Cardiac septum (tissue), 1 donor: ENCODE results near the gene KIRREL3. TPM values are rescaled to one million over a fixed set of nuclear protein-coding genes. Genes with fewer than 3 reads are reported as not detected.

Experiments
- DNase-seq: peaks from one replicate; pipeline ENCODE4 v3.0.0-alpha.2; 2020; ENCODE audit warnings: low spot score
- intact Hi-C: fragments of 100-400 bp; cut with DNase I; formaldehyde crosslinking; loops from one replicate; pipeline ENCODE4 v1.14.0; 2022
- total RNA-seq: library from RNA; stranded (reverse); fragmentation: NEBNext Ultra II Directional; extraction: Animal tissue kit (Norgen Biotek cat#: 25700); gene quantifications from one replicate; pipeline ENCODE4 v1.2.1, GENCODE V29; 2021
- donor health status: DM: no; HTN: no; CAD: no.

Gene KIRREL3
- total RNA-seq, 1 donor from 2014 or later, result 0.30 TPM

DNA sequence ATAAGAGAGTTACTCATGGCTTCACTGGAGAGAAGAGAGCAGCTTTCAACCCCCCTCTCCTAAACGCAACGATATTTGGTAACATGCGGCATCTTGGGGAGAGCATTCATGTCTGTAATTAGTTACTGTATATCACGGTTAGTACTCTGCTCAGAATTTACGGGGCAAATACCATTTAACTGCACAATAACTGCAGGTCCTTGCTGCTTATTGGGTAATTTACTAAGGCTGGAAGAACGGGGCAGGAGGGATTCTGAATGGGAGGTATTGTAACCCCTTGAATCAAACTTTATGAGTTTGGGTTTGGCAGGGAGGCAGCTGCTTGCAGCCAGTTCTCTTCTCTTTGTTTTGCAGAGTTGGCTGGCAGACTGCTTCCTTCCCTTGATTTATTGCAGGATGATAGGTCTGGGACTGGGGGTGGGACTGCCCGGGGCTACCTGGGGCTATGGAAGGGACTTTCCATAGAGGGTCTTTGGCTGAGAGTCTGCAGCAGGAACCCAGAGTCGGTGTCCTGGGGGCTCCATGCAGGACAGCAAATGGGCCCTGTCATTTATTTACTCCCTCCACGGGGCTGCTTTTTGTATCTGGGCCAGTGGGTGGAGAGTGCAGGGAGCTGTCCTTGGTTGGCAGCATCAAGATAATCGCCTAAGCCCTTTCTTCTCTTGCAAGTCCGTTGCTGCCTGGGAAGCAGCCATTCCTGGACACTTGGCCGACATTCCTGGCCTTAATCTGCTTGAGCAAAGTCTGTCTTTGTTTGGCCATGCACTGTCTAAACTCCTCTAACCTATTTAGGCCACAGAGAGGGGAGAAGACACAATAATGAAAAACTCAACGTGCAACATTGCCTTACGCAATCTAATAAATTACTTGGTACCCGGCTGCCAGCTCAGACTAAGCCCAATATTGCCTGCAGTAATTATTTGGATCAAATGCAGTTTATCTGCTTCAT lies 456.2 kb downstream of the KIRREL3 start:
- intact Hi-C loops, result no loop called here
- no peak for DNase-seq

DNA sequence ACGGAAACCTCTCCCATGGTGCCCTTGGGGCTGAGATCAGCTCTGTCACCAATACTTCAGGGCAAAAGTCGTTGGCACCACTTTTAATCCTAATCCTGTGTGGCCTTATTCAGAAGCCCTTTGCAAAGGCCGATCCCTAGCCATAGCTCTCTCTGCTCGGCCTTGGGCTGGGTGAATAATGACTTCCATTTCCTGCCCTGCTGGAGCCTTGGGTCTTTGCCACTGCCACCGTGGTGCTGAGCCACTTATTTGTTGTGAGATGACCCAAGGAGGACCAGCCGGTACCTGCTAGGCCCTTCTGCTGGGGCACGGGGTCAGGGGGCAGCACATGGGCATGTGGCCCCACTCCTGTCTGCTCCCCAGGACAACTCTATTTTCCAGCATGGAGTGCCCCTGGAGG lies 456.9 kb downstream of the KIRREL3 start:
- no peak for DNase-seq
- intact Hi-C loops, result no loop called here

DNA sequence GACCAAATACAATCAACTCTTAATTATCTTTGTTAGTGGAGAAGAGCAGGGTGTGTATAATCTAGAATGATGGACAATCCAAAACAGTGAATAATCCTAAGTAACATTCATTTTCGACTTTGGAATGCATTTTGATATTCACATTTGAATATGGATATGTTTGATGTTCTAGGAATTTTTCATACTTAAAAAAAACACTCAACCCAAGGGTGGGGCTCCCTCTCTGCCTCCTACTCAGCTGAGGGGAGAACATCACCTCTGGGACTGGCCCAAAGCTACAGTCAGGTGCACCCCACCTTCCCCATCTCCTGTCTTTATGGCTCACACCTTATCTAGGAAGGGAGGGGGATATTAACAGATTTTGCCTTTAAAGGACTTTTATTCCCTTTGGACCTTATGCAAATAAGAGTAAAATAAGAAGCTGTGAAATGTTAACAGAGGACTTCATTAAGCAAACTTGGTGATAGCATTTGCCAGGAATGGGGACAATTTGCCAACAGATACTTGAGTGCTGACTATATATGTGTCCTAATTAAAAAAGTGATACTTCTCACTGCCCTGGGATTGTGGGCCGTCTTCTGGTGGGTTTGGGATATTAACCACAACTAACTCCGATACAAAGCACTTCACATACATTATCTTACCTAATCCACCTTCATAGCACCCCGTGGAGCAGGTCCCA lies 458.1 kb downstream of the KIRREL3 start:
- intact Hi-C loops, result no loop called here
- DNase-seq, result no peak

DNA sequence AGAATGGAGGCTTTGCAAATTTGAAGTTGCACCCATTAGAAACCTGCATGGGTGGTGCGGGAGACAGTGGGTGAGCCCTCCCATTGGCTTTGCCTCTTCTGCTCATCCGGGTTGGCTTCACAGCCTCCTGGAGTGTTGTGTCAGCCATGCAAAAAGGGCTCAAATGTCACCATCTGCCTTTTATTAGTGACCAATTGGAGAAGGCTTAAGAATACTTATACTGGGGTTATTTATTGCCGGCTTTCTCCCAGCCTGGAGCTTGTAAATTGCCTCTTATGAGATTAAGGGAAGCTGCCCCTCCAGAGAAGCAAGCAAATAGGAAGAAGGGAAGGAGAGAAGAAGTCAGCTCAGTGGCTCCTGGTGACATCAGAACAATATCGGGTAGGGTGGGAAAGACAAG lies 462.5 kb downstream of the KIRREL3 start:
- intact Hi-C loops, result no loop called here

DNA sequence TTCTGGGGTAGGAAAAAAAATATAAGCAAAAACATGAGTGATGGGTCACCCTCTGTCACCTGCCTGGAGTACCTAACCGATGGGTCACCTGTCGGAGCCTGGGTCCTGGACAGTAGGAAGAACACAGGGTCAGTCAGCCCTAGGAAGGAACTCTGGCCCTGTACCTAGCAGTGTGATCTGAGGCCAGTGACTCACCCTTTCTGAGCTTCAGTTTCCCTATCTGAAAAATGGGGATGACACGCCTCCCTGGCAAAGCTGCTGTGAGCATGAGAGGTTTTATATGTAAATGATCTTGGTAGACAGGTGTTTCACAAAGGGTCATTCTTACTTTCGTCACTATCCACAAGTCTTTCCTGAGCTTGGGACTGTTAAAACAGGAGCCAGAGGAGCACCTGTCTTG lies 463.1 kb downstream of the KIRREL3 start:
- intact Hi-C loops, result no loop called here
- DNase-seq, result no peak

More for the DNA sequence above, 462.5 kb downstream of the KIRREL3 start:
- no peak for DNase-seq

DNA sequence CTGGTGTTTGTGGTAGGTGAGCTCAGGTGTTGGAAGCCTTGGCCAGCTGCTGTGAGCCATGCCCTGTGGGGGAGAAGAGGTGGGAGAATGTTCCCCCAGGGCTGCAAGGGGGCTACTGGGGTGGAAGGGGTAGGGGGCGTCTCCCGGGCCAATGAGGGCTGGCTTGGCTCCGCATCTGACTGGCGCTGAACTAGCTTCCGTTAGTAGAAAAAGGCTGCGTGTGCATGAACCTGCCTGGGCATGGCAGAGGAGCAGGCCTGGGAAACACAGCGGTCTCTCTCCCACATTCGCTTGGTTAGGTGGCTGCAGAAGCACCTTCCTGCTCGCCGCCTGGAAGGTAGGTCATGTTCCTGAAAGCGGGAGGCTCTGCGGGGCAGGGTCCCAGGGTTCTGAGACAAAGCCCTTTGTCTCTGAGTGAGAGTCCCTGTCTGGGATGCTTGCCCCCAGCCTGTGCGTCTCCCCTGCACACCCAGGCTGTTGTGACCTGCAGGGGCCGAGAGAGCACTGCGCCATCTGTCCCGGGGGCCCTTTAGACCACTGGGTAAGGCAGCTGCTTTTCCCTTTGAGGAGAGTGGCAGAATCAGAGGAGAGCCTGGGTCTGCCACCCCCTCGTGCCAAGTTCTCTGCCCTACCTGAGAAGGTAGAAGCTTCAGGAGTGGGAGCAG lies 466.3 kb downstream of the KIRREL3 start:
- intact Hi-C loops, result no loop called here
- no peak for DNase-seq

DNA sequence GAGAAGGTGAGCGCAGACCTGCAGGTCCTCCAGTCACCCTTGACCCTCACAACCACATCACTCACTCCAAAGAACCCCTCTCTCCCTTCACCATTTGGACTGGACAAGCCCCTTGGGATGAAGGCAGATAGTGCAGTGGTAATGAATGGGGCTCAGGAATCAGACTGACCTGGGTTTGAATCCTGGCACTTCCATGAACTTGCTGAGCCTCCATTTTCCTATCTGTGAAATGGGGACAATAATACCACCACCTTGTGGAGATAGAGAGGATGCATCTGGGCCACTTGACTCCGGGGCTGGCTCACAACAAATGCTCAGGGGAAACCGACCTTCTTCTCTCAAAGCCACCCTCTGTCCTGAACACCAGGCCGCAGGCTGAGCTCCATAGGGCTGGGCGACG lies 467.0 kb downstream of the KIRREL3 start:
- DNase-seq, result no peak
- intact Hi-C loops, result no loop called here

DNA sequence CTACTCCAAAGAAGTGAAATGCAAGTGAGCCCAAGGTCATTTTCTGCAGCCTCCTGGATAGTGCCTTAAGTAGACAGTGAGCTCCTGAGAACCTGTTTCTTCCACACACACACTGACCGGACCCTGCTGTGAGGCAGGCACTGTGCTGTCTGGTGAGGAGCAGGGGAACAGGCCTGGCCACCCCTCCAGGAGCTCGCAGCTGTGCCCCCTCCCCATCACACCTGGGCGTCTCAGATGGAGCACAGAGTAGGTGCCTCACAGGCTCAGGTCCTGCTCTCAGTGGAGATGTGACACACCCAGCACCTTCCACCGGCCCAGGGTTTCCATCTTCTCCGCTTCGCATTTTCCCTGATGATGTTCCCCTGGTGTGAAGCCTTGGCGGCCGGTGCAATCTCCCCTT lies 470.2 kb downstream of the KIRREL3 start:
- intact Hi-C loops, result no loop called here
- DNase-seq, result no peak

DNA sequence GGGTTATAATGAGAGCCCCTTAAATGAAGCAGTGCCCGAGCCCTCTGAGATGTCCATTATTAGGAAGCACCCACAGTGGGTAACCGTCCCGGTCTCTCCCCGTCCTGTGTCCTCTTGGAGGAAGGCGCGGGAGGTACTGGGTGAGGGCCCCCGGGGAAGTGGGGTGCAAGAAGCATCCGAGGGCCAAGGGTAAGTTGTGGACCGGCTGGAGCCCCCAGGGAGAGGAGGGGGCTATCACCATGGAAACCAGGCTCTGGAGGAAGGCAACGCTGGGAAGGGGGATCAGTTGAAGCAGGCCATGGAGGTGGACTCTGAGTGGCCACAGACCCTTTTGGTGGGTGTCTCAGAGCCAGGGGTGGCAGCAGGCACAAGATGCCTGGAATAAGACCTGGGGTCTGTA lies 471.5 kb downstream of the KIRREL3 start:
- intact Hi-C loops, result no loop called here
- DNase-seq, result no peak

DNA sequence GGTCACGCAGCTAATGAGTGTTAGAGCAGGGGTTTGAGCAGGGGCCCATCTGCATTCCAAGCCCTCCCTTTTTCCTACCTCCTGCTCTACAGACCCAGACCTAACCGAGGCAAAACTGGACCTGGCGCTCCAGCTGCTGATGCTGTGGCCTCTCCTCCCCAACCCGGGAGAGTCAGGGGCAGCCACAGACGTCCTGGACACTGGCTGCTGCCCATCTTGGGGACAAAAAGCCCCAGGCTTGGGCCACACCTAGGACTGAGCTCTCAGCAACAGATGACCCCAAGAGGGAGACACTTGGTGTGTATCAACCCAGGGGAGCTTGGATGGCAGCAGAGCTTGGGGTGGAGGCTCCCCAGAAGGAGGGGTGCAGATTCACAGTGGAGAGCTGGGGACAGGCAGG lies 472.5 kb downstream of the KIRREL3 start:
- no peak for DNase-seq
- intact Hi-C loops, result no loop called here

DNA sequence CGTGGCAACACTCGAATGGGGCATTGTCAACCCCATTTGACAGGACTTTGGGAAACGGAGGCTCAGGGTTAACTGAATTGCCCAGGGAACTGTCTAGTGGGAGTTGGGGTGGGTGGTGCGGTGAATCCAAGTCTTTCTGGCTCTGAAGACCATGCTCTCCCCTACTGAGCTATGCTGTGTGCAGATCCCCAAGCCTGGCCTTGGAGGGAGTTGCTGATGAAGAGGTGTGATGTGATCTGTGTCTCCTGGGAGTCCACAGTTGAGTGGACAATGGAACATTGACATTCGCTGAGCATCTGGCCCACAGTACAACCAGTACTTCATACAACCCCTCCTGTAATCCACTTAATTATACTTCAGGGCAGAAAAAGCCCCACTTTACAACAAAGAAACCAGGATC lies 472.9 kb downstream of the KIRREL3 start:
- intact Hi-C loops, result no loop called here

DNA sequence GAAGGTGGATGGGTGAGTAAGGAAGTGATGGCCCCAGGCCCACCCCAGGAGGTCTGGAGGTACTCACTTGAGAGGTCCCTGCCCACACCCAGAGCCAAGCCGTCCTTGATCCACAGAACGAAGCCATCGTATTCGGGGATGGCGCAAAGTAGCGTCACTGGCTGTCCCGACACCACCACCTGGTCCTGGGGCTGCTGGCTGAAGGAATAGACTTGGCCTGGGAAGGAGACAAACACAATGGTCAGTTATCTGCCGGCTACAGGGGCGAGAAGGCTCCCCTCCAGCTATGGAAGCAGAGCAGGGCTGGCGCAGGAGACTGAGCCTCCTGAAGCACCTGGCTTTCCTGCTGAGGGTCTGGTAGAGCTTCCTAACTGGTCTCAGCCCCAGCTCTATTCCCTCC lies 474.1 kb downstream of the KIRREL3 start:
- intact Hi-C loops, result no loop called here

More for the DNA sequence above, 472.9 kb downstream of the KIRREL3 start:
- DNase-seq, result no peak

DNA sequence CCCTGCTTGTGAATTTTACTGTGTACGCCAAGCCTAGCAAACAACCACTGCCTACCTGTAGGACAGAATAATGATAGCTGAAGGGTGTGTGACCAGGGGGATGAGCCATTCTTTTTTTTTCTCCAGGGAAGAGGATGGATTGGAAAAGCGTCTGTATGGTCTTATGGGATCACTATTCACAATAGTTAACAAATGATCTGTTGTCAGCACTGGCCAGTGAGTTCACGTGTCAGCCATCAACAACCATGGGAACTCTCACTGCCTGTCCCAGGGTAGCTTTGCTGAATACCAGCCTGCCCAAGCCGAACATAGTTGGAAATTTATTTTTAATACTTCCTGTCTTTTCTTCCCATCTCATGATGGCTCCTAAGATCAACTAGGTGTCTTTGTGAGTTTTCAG lies 474.9 kb downstream of the KIRREL3 start:
- DNase-seq, result no peak
- intact Hi-C loops, result no loop called here

More for the DNA sequence above, 474.1 kb downstream of the KIRREL3 start:
- no peak for DNase-seq

DNA sequence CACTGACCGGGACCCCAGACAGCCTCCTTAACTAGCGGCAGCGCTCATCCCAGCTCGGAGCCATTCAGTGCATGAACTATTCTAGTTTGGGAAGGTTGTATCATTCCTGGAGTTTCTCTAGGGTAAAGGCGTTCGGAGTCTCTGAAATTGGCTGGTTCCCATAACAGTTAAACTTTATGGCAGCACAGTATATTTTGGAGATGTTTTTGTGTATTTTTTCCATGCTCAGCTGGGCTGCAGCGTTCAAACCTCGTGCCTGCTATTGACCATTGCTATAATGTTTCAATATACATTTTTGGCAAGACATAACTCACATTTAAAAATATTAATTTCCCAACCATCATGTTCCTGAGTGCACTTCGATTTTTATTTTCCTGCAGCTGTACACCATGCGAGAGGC lies 475.4 kb downstream of the KIRREL3 start:
- intact Hi-C loops, result no loop called here
- no peak for DNase-seq

DNA sequence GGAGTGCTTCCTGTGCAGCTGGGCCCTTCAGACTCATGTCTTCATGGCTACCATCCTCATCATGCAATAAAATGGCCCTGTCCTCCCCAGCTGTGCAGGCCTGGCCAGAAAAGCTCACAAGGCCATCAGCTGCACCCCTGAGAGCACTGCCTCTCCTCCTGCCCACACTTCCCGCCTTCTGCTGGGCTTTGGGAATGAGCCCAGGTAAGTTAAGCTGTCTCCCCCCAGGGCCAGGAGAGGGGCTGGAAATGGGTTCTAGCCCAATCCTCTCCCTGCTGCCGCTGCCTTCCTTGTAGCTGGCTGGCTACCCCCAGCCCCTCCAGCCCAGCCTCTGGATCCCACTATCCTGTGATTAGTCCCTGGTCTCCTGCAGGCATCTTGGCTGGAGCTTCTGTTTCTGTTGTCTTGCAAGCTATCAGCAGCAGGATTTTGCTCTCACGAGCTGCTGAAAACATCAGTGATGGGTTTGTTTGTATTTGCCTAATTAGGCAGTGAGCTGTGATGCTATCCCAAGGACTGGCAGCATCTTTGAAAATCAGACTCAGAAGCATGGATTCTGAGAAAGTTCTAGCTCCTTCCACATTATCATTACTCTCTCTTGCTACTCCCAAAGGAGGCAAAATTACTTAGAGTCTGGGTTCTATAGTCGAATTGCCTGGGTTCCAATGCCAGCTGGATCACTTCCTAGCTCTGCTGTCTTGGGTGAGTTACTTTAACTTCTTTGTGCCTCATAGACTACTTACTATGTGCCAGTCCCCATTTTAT lies 476.9 kb downstream of the KIRREL3 start:
- intact Hi-C loops, result no loop called here
- DNase-seq, result no peak

DNA sequence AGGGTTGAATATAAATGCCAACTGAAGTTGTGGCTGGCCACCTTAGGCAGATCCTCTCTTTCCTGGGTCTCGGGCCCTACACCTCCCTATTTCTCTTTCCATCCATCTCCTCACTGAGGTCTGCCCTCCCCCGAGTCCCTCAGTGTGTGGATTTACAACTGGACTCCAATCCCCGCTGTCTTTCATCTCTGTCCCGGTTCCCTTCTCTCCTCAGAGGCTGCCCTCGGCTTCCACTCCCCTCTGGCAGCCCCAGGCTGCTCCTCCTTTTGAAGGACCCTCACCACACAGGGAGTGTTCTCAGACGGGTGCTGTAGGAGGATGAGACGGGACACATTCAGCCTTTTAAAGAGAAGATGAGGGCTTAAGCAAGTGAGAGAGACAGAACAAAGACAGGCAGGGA lies 478.0 kb downstream of the KIRREL3 start:
- intact Hi-C loops, result no loop called here
- no peak for DNase-seq

DNA sequence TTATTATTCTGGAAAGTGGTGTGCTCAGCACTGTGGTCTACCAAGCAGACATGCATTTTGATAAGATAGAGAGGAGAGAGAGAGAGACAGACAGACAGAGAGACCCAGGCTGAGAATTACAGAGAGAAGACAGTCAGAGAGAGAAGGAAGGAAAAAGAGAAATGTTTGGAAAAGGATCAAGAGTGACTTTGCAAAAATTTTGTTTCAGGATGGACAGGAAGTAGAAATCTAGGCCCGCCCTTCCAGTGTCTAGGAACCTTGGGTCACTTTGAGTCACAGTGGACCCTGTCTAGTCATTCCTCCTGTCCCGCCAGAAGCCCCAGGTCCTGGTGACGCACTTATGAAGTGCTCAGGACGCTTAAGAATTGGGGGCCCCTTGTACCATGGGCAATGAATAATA lies 478.4 kb downstream of the KIRREL3 start:
- no peak for DNase-seq
- intact Hi-C loops, result no loop called here

DNA sequence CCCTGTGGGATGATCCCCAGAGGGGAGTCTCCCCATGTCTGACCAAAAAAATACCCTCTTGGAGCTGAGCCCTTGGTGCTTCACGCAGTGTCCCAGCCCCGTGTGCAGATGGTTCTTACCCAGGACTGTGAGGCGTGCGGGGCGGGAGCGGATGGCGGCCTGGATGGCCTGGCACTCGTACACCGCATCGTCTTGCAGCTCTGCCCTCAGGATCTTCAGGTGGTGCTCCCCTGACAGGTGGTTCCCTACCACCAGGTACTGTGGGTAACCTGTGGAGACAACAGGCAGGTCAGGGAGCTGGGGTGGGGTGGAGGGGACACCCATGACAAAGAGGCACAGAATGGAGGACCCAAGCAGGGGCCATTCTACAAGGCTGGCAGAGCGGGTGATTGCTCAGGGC lies 479.4 kb downstream of the KIRREL3 start:
- intact Hi-C loops, result no loop called here

DNA sequence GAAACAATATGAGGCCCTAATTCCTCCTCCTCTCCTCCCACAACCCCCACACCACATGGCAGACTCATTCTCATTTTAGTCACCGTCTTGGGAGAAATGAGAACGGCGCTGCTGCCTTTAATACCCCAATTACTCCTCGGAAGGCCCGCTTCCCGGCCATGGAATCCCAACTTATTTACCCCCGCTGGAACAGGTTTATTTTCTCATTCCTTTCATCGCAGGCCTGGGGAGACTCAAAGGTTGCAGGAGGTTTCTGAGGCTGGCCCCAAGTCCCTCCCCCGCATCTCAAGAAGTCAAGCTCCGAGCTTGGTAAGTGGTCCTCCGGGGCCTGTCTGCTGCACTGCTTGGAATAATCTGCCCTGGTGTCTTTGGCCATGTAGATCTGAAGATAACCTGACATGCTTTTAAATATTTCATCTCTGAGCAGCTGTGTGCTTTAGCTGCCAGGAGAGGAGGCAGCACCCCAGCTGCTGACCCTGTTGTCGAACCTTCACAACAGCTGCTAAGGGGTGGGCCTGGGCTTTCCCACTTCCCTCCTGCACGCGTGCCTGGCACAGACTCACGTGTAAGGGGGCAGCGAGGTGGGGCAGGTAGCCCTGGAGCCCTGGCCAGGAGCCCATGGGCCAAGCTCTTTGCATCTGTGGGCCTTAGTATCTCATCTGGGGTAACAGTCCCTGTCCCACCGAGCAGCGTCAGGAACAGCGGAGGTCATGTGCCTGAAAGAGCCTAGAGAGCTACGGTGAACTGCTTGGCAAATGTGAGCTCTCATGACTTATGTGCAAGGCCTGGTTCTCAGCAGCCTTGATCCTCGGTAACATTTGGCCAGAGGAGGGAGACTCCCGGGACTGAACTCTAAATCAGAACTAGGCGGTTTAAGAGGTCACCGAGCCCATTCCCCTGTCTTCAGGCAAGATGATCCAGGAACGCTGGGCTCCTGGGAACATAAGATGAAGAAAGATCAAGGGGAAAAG lies 480.5 kb downstream of the KIRREL3 start:
- no peak for DNase-seq
- intact Hi-C loops, result no loop called here

More for the DNA sequence above, 479.4 kb downstream of the KIRREL3 start:
- no peak for DNase-seq
